ENCODE measurements around the gene SOX3.

The SOX3 gene

GRCh38 chrX:140504371-140505324 is at the start of gene SOX3:
Gene SOX3, minus strand, starts transcription at chrX:140505069. Its CDS starts 9 bp downstream, at chrX:140505060.
- no peak for DNase-seq

GRCh38 chrX:140548985-140549384 is 44.1 kb upstream of the SOX3 start:
- DNase-seq: no peak

DNA sequence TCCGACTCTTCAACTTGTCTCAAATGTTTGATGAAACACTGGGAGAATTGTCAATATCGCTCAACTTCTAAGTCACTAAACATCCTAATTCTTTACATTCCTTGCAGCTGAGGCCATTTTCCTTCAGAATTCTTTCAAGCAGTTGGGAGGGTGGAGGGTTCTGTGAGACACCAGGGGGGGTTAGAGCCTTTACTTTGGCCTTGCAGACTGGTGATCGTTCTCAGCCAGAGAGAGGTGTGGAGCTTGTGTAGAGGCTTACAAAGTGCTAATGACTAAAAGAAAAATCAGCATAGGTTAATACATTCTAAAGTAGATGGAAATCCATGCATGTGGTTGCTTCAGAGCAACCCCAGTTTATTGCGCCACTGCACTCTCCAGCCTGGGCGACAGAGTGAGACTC is 21.3 kb upstream of the SOX3 start:
- no peak for DNase-seq

DNA sequence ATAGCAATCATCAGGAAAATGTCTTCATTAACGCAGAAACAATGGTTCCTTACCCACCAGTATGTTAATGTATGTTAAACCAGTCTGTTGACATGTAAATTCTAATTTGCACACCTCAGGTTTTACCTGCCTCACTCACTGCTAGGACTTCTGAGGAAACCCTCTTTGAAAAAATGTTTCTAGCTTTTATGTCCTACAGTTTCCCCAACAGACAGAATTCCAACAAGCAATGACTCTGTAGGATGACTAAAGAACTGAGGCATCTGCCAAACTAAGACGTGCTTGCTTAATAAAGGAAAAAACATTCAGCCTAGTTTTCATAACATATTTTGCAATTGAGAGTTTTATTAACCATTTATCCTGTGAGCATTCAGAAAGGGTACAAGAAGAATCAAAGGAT is 20.6 kb upstream of the SOX3 start:
- DNase-seq: no peak

DNA sequence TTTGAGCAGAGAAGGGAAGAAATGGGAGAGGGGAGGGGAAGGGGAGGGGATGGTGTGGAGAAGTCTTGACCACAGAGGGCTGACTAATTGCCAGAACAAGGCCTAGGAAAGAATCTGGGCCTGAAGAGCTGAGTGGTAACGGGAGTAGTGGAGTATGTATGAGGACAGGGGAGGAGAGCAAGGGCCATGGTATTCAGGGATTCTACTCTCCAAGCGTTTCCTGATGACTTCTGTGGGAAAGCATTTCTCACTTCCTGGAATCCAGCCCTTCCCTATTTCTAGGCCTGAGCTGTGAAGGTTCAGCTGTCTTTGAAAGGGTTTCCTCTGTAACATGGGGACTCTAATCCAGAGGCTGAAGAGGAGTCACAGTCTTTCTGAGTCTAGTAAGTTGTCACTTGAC is 19.7 kb upstream of the SOX3 start:
- no peak for DNase-seq

- DNase-seq: no peak
These were observed 16.5 kb upstream of the SOX3 start for GRCh38 chrX:140521393-140521792.

GRCh38 chrX:140514554-140514953 is 9.7 kb upstream of the SOX3 start:
- DNase-seq: no peak

DNA sequence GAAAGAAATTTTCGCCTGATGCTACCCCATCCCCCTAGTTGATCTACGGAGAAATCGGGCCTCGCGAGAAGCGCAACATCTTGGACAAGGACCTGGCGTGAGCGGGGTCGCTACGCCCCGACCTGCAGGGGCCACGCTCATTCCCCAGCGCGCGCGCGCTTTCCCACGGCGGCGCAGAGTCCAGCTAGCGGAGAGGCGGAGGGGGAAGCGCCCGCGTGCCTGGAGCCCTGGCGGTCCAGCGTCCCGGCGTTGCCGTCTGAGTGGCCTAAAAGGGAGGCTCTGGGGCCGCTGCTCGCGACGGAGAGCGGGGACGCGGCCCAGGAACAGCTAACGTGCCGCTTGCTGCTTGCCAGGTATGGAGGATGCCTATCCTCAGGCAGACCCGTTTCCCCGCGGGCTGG is 6.0 kb upstream of the SOX3 start:
- no peak for DNase-seq

DNA sequence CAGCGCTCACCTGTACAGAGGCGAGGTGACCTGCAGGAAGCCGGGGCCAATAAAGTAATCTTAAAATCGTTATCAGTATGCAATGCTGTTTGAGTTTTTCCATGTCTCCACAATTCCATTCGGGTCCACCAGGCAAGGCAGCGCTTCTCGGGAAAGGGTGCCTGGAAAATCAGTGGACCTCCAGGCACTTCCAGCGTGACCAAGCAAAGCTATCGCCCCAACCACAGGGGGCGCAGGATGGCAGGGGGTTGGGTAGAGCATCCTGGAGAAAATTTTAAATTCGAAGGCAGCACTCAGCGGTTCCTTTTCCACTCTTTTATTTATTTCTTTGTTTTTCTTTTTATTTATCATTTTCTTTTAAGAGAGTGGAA is 5.4 kb upstream of the SOX3 start:
- no peak for DNase-seq

DNA sequence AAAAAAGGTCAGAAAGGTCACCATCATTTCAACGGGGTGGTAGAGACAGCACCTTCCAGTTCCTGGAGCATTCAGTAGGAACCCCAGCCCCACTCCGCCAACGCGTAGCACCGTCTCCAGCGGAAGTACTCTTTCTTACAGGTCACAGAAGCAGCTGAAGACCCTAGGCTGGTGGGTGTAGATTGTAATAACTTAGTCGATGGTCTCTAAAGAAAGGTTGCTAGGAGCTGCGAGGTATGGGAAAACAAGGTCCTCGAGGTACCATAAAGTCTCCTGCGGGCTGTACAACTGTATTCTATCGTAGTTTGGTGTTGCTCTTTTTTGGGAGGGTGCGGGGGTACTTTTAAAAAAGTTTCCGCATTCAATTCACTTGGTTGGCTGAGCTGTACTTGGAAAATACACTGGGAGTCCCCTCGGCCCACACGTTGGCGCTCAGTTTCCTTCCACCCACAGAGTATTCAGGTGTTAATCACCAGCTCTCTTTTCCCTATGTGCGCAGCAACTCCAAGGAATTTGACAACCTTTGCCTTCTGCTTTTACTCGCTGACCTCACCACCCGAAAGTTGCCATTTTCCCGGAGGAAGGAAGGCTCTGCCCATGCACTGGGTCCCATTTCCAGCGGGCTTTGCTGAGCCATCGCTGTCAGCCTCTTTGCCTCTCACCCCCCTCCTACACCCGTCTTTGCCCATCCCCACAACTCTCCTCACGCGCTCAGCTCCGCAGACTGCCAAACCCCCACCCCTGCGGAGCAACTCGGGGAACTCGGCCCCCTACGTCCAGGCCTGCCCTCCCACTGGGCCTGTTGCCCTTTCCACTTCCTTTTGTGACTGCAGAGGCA is 4.8 kb upstream of the SOX3 start:
- DNase-seq: no peak

- DNase-seq: no peak
These were observed 4.1 kb upstream of the SOX3 start for GRCh38 chrX:140508958-140509357.

- no peak for DNase-seq
These were observed 3.1 kb upstream of the SOX3 start for GRCh38 chrX:140507982-140508305.

DNA sequence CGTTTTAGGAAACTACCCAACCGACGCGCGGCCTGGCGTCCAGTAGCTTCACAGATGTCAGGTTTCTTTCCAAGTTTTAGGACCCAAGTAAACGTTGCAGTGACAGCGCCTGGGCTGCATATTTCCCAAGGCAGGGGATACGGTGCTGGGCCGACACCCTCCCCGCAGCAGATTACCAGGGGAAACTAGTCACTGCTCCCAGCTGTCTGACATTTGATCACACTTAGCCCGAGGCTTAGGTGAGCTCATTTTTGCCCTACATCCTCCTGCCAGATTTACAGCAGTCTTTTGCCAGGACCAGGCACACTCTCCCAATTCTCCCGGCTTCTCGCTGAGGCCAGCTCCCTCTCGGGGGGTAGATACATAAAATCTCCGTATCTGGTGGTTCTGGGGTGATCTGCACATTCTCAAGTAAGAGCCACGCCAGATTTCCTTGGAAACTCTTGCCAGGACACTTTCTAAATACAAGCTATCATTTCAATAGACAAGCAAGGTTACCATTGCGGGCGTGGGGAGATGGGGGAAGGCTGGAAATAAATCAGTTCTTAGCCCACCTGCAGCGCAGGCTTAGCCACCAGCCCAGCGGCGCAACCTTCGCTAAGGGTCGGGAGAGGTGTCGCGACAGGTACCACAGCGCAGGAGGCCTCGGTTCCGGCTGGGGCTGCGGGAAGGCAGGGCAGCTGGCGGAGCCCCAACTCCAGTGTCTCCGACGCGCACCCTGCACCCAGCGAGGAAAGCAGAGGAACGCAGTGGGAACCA is 2.5 kb upstream of the SOX3 start:
- no peak for DNase-seq

DNA sequence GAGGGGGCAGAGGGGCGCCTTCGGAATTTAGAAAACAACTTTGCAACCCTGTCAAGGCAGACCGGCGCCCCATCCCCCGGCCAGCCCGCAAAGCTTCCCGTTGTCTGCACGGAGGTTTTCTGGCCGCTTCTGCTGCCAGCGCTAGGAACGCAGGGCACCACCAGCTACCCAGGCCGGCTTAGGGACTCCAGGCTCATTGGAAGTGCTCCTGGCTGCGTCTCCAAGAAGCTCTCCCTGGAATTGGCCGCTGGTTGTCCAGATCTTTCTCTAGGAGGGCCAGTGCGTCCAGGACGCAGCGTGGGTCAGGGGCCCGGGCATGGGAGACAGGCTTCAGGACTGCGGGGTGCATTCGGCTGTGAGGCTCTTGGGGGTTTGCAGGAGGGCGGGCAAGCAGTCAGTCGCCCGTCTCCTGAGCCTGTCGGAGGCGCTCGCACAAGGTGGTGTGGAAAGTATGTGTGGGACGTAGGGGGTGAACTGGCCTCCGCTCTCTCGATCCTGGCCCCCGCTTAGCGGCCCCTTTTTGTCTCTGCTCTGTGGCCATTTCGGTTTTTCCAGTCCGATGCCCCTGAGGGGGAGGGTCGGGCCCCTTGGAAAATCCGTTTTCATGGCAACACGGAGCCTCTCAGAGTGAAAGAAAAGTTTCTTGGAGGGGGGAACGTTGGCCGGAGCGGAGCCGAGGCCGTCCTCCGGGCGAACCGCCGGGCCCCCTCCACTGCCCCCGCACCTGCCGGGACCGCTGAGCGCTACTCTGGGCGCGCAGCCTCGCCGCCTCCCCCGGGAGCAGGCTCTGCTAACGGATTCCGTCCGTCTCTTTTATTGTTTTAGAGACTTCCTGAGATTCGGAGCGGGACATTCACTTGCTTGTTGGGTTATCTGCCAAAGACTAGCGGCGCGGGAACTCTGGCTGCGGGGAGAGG is 810 bp upstream of the SOX3 start:
- DNase-seq: no peak

DNA sequence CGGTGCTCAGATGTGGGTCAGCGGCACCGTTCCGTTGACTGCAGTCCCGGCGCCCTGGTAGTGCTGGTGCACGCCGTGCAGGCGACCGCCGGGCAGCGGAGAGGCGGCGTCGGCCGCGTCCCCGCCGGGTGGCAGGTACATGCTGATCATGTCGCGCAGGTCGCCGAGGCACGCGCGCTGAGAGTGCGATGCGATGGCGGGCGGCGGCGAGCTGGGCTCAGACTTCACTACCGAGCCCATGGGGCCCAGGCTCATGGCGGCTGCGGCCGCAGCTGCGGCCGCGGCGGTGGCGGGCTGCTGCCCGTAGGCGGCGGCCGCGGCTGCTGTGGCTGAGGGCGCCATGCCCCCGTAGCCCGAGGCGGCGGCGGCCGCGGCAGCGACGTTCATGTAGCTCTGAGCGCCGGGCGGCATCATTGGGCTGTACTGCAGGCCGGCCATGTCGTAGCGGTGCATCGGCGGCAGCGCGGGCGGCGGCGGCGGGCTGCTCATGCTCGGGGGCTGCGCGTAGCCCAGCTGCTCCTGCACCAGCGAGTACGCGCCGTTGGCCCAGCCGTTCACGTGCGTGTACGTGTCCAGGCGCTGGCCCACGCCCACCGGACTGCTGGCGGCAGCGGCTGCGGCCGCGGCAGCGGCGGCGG is 1.0 kb downstream of the SOX3 start:
- no peak for DNase-seq

- no peak for DNase-seq
These were observed 1.6 kb downstream of the SOX3 start for GRCh38 chrX:140503238-140503601.

DNA sequence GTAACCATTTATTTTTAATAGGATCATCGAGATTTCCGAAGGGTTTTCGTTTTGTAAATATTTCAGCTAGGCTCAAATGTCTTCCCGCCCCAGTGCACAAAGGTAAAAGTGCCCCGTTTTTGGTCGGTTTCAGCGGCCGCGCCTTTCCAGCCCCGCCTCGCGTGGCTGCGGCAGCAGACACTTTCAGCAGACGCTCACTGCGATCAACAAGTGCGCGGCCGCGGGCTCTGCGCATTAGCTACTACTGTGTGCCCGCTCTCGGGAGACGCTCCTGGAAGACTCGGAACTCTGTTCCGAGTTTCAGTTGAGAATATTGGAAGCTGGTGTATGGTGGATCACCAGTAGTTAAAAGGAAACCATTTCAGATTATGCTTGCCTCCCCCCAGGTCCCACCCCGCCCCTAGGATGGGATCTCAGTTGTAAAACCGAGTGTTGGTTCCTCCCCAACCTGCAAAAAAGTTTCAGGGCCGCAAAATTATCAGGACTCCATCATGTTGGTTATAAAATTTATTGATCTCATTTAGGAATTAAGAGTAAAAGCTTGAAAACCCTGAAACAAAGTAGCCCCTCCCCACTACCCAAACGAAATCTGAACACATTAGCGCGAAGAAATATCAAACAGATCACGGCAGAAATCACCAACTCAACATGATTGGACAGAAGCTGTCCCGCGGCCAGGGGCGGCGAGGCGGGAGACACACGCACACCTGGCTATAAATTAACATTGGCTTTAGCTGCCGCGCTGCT is 2.2 kb downstream of the SOX3 start:
- no peak for DNase-seq

DNA sequence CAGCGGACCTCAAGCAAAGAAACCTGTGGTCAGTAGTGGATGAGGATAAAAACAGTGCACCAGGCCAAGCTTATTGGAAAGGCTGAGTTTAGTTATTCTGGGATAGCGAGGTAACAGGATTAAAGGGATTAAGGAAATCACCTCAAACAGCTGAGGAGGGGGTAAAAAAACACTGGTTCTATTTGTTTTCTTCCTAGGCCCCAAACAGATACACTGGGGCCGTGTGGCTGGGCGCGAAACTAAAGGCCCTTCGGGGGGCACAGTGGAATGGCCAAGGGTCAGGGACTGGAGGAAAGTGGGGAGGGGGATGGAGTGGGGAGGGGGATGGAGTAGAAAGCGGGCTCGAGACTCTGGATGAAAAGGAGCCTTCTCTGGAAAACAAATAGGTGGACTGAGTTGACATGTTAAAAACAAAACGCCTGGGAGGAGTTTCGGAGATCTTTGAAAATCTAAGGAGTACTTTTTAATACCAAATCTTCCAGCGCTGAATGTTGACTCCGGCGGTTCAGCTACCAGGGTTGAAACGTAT is 2.9 kb downstream of the SOX3 start:
- no peak for DNase-seq

GRCh38 chrX:140501321-140501720 is 3.5 kb downstream of the SOX3 start:
- no peak for DNase-seq

- no peak for DNase-seq
These were observed 4.4 kb downstream of the SOX3 start for GRCh38 chrX:140500441-140500840.

- DNase-seq: no peak
These were observed 9.1 kb downstream of the SOX3 start for GRCh38 chrX:140495739-140496138.

All from NCI-H1694 (cell line).